Hepatocyte (in vitro differentiated cells): ENCODE measurements around the gene MUC6. TPM values are rescaled to one million over a fixed set of nuclear protein-coding genes. Genes with fewer than 3 reads are reported as not detected.

ENCODE experiments used
- DNase-seq: peaks from one replicate; pipeline ENCODE4 v3.0.0-alpha.2; 2016; ENCODE audit warnings: low spot score
- H2AFZ ChIP-seq: fragments of 200-600 bp; sonication (generic); 2 replicates; pipeline ENCODE4 v1.6.0; 2016; ENCODE audit warnings: antibody characterized with exemption, mild to moderate bottlenecking
- H3K27ac ChIP-seq: fragments of 200-600 bp; sonication (generic); 2 replicates; pipeline ENCODE4 v1.5.1; 2016; ENCODE audit warnings: mild to moderate bottlenecking
- H3K27me3 ChIP-seq: fragments of 200-600 bp; sonication (generic); 2 replicates; pipeline ENCODE4 v1.6.1; 2016
- H3K36me3 ChIP-seq: fragments of 200-600 bp; sonication (generic); replicated peaks from 2 replicates; pipeline ENCODE4 v1.5.1; 2016; ENCODE audit warnings: low read depth; ENCODE audit not compliant: insufficient read depth
- H3K4me1 ChIP-seq: fragments of 200-600 bp; sonication (generic); 2 replicates; pipeline ENCODE4 v1.5.1; 2016; ENCODE audit warnings: mild to moderate bottlenecking, moderate library complexity; ENCODE audit not compliant: insufficient read depth
- H3K4me2 ChIP-seq: fragments of 200-600 bp; sonication (generic); 2 replicates; pipeline ENCODE4 v1.6.0; 2016
- H3K4me3 ChIP-seq: fragments of 200-600 bp; sonication (generic); 2 replicates; pipeline ENCODE4 v1.5.1; 2016; ENCODE audit warnings: mild to moderate bottlenecking
- H3K79me2 ChIP-seq: fragments of 200-600 bp; sonication (generic); 2 replicates; pipeline ENCODE4 v1.6.0; 2017; ENCODE audit warnings: mild to moderate bottlenecking
- H3K9me2 ChIP-seq: fragments of 200-600 bp; sonication (generic); replicated peaks from 2 replicates; pipeline ENCODE4 v1.6.0; 2017; ENCODE audit warnings: mild to moderate bottlenecking; ENCODE audit not compliant: insufficient read depth
- H3K9me3 ChIP-seq: fragments of 200-600 bp; sonication (generic); 2 replicates; pipeline ENCODE4 v1.5.1; 2016; ENCODE audit warnings: low read depth, mild to moderate bottlenecking
- H4K20me1 ChIP-seq: fragments of 200-600 bp; sonication (generic); 2 replicates; pipeline ENCODE4 v1.6.0; 2016; ENCODE audit warnings: mild to moderate bottlenecking; ENCODE audit not compliant: insufficient read depth, poor library complexity, severe bottlenecking
- CTCF ChIP-seq: fragments of 200-600 bp; sonication (generic); IDR thresholded peaks from 2 replicates; pipeline ENCODE4 v1.5.1; 2016; ENCODE audit warnings: antibody characterized with exemption, mild to moderate bottlenecking; ENCODE audit not compliant: poor library complexity
- EZH2 ChIP-seq: fragments of 200-600 bp; sonication (generic); IDR thresholded peaks from 2 replicates; pipeline ENCODE4 v1.6.1; 2016; ENCODE audit warnings: antibody characterized with exemption, mild to moderate bottlenecking, borderline replicate concordance
- EZH2phosphoT487 ChIP-seq: fragments of 200-600 bp; sonication (generic); IDR thresholded peaks from one replicate; pipeline ENCODE4 v1.6.1; 2018; ENCODE audit warnings: antibody characterized with exemption, mild to moderate bottlenecking, low read depth, moderate library complexity; ENCODE audit not compliant: unreplicated experiment, severe bottlenecking
- WGBS: methylation state at CpG from one replicate; pipeline ENCODE4 v1.1.6; 2016; ENCODE audit warnings: low lambda C conversion rate; ENCODE audit errors: missing lambda C conversion rate; 5-methylcytosine and 5-hydroxymethylcytosine counted together
- polyA plus RNA-seq: library from polyadenylated mRNA; unstranded; fragments of >200 nt; fragmentation: Nextera tagmentation; extraction: Ambion mirVana; gene quantifications from 2 replicates; pipeline ENCODE4 v1.2.1, GENCODE V29; 2016
- total RNA-seq: library from RNA; depleted of rRNA; stranded (reverse); fragments of >200 nt; gene quantifications from 2 replicates; pipeline ENCODE4 v1.2.3, GENCODE V29; 2014

The MUC6 gene
- total and polyA plus RNA-seq, 2 experiments from 2014 or later = not detected

DNA sequence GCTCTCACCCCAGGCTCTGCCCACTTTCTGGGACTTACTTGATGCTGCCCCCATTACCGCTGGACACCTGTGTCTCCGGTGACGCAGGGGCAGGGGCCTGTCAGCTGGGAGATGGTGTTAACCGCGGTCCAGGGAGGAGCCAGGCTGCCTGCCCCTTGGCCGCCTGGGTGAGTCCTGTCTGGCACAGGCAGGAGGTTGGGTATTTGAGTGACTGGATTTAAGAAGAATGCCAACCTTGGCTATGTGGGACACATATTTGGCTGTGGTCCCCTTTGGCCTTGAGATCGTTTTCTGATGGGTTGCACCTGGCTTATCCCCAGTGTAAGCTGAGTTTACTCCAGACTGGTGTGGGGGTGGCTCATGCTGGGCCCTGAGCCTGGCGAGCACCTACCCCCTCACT is 2.5 kb downstream of the MUC6 start:
- no peaks in the 10 kb centered on the region for H3K9me3 ChIP-seq
- no peaks in the 10 kb centered on the region for H4K20me1 ChIP-seq
- no peaks in the 10 kb centered on the region for H3K79me2 ChIP-seq
- H3K4me3 ChIP-seq = no peak overlapping the region
- no peak overlapping the region for H3K27ac ChIP-seq
- H3K4me2 ChIP-seq = no peak overlapping the region
- no peaks in the 10 kb centered on the region for H3K36me3 ChIP-seq
- 93% methylated on average over 8 of the region's 8 CpGs for WGBS
- no peaks in the 10 kb centered on the region for H3K27me3 ChIP-seq
- no peak for DNase-seq
- H2AFZ ChIP-seq = no peak overlapping the region
- no peaks in the 10 kb centered on the region for H3K9me2 ChIP-seq
- no peaks in the 10 kb centered on the region for H3K4me1 ChIP-seq
- TF ChIP-seq EZH2phosphoT487 (no peak), EZH2 (no peak), CTCF (no peak)

GRCh38 chr11:1033016-1033798 is 3.3 kb downstream of the MUC6 start:
- TF ChIP-seq CTCF = no peak
- no peak for TF ChIP-seq EZH2phosphoT487
- no peak for TF ChIP-seq EZH2
- no peak for DNase-seq
- Histone ChIP-seq H2AFZ (no peak overlapping the region), H3K79me2 (no peaks in the 10 kb centered on the region), H3K4me1 (no peaks in the 10 kb centered on the region), H3K4me2 (no peak overlapping the region), H3K9me3 (no peaks in the 10 kb centered on the region), H3K27me3 (no peaks in the 10 kb centered on the region), H3K36me3 (no peaks in the 10 kb centered on the region), H3K9me2 (no peaks in the 10 kb centered on the region), H3K4me3 (no peak overlapping the region), H3K27ac (no peak overlapping the region), H4K20me1 (no peaks in the 10 kb centered on the region)
- 91% methylated on average over 28 of the region's 38 CpGs for WGBS

- H3K4me2 ChIP-seq = no peak overlapping the region
- no peak overlapping the region for H2AFZ ChIP-seq
- no peak overlapping the region for H3K27ac ChIP-seq
- TF ChIP-seq EZH2phosphoT487 (no peak), EZH2 (no peak), CTCF (no peak)
- H3K27me3 ChIP-seq = no peaks in the 10 kb centered on the region
- WGBS = 95% methylated on average over 12 of the region's 12 CpGs
- H3K9me2 ChIP-seq = no peaks in the 10 kb centered on the region
- H4K20me1 ChIP-seq = no peaks in the 10 kb centered on the region
- no peaks in the 10 kb centered on the region for H3K9me3 ChIP-seq
- no peaks in the 10 kb centered on the region for H3K79me2 ChIP-seq
- no peaks in the 10 kb centered on the region for H3K36me3 ChIP-seq
- H3K4me1 ChIP-seq = no peaks in the 10 kb centered on the region
- no peak for DNase-seq
- H3K4me3 ChIP-seq = no peak overlapping the region
These were observed 4.1 kb downstream of the MUC6 start for GRCh38 chr11:1032310-1032891.
